ENCODE measurements around the gene HNRNPUL1. TPM values are rescaled to one million over a fixed set of nuclear protein-coding genes. Genes with fewer than 3 reads are reported as not detected.

The HNRNPUL1 gene
- total and polyA plus RNA-seq, 10 of the 15 experiments (the other 5 are each of a cell fraction or from before 2014, with no cell fraction given), result 11.1 to 276 (median 117) TPM

- TF ChIP-seq MEF2B (IDR thresholded peaks at IDR 0.05; ENCODE audit: partially characterized antibody, poor library complexity, severe bottlenecking), result peak; percentile 57
- TF ChIP-seq USF2 (IDR thresholded peaks at IDR 0.05; ENCODE audit: borderline replicate concordance, low read depth, low read length), result no peak
- no peak; the same call in 1 of the 2 replicates for TF ChIP-seq POLR2AphosphoS2 (IDR thresholded peaks at IDR 0.05; ENCODE audit: low read depth, low read length)
- TF ChIP-seq PAX8 (IDR thresholded peaks at IDR 0.05), result peak; percentile 90; the same call in 1 of the 2 replicates
- TF ChIP-seq RB1 (IDR thresholded peaks at IDR 0.05; ENCODE audit: borderline replicate concordance), result peak; percentile 90; the same call in 1 of the 2 replicates
Observed at GRCh38 chr19:41263850-41264580, at the start of gene HNRNPUL1 (continued).

DNA sequence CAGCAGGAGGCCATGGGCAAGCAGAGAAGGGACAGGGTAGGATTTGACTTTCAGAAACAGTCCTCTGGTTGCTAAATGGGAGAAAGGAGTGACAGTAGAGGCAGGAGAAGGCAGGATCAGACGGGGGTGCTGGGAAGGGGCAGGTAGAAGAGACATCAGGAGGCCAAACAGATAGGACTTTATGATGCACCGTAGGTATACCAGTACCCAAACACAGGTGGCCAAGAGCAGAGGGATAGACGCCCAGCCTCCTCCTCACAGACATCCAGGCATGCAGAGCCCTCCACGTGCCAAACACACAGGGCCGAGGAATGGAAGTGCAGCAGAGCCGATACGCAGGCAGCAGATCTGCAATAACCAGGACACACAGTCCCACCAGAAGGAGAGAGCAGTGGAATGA lies 46.4 kb upstream of the HNRNPUL1 start:
- no peak overlapping the region for H3K4me3 ChIP-seq
- no peak overlapping the region for H3K27ac ChIP-seq (ENCODE audit: control insufficient read depth, insufficient read depth)
- H3K36me3 ChIP-seq (ENCODE audit: control insufficient read depth in 2 of 2, insufficient read depth in 2 of 2, low read length in 1 of 2), result no peaks in the 10 kb centered on the region
- no peak overlapping the region for H2AFZ ChIP-seq (ENCODE audit: control insufficient read depth, low read depth, low read length)
- H3K9ac ChIP-seq (ENCODE audit: control insufficient read depth, insufficient read depth, low read length), result no peak overlapping the region
- DNase-seq (ENCODE audit: low read depth, low spot score) (no peak), ATAC-seq (no peak), FAIRE-seq (no peak)
- no peaks in the 10 kb centered on the region for H3K79me2 ChIP-seq (ENCODE audit: control insufficient read depth, insufficient read depth, low read length)
- intact Hi-C loops (cut with micrococcal nuclease; ENCODE audit: unreplicated experiment) (no loop called here), in situ Hi-C loops (cut with MboI) (no loop called here)
- ChIA-PET SMC1A (ENCODE audit: uncharacterized antibody, unreplicated experiment) (interaction anchor here (0.6 kb wide), 1 partner anchor 1965 kb away, joined by 3 read pairs; no protein-coding TSS in a partner anchor), CTCF (no interaction called here), POLR2A (interaction anchor here (0.6 kb wide), 1 partner anchor 211 kb away, joined by 3 read pairs; no protein-coding TSS in a partner anchor), RAD21 (ENCODE audit: unreplicated experiment) (no interaction called here)
- no TSS peak for BruUV-seq (replicated peaks)
- WGBS (ENCODE audit: insufficient coverage, insufficient replicate concordance, low lambda C conversion rate, missing lambda C conversion rate), result 34% methylated on average over 7 of the region's 7 CpGs
- H3K4me2 ChIP-seq (ENCODE audit: control insufficient read depth, insufficient read depth), result no peak overlapping the region
- H3K9me3 ChIP-seq (replicated peaks; ENCODE audit: control insufficient read depth, insufficient read depth, low read length), result no peaks in the 10 kb centered on the region
- H4K20me1 ChIP-seq (ENCODE audit: control insufficient read depth, insufficient read depth), result no peaks in the 10 kb centered on the region
- H3K27me3 ChIP-seq (replicated peaks in 1 of 2; ENCODE audit: control insufficient read depth in 2 of 2, insufficient read depth in 2 of 2, low read length in 1 of 2), result peaks cover 0 to 4% of the 10 kb centered on the region in 2 experiments; a peak in 2 of 4 replicates
- no peaks in the 10 kb centered on the region for H3K4me1 ChIP-seq (ENCODE audit: control insufficient read depth, insufficient read depth, low read length)
- TF ChIP-seq CREB1 (IDR thresholded peaks at IDR 0.05; ENCODE audit: low read depth) (no peak), MTA3 (IDR thresholded peaks at IDR 0.05; ENCODE audit: borderline replicate concordance, low read length) (no peak), POLR2A (IDR thresholded peaks at IDR 0.05; ENCODE audit: low read depth, low read length) (no peak), ZNF384 (IDR thresholded peaks at IDR 0.05; ENCODE audit: borderline replicate concordance, low read depth, low read length) (no peak), KLF5 (IDR thresholded peaks at IDR 0.05; ENCODE audit: partially characterized antibody) (no peak), GABPA (IDR thresholded peaks at IDR 0.05; ENCODE audit: low read depth) (no peak), BACH1 (IDR thresholded peaks at IDR 0.05; ENCODE audit: borderline replicate concordance) (no peak), SP1 (IDR thresholded peaks at IDR 0.05; ENCODE audit: low read depth, low read length) (no peak)
- TF ChIP-seq, protein P1, sequence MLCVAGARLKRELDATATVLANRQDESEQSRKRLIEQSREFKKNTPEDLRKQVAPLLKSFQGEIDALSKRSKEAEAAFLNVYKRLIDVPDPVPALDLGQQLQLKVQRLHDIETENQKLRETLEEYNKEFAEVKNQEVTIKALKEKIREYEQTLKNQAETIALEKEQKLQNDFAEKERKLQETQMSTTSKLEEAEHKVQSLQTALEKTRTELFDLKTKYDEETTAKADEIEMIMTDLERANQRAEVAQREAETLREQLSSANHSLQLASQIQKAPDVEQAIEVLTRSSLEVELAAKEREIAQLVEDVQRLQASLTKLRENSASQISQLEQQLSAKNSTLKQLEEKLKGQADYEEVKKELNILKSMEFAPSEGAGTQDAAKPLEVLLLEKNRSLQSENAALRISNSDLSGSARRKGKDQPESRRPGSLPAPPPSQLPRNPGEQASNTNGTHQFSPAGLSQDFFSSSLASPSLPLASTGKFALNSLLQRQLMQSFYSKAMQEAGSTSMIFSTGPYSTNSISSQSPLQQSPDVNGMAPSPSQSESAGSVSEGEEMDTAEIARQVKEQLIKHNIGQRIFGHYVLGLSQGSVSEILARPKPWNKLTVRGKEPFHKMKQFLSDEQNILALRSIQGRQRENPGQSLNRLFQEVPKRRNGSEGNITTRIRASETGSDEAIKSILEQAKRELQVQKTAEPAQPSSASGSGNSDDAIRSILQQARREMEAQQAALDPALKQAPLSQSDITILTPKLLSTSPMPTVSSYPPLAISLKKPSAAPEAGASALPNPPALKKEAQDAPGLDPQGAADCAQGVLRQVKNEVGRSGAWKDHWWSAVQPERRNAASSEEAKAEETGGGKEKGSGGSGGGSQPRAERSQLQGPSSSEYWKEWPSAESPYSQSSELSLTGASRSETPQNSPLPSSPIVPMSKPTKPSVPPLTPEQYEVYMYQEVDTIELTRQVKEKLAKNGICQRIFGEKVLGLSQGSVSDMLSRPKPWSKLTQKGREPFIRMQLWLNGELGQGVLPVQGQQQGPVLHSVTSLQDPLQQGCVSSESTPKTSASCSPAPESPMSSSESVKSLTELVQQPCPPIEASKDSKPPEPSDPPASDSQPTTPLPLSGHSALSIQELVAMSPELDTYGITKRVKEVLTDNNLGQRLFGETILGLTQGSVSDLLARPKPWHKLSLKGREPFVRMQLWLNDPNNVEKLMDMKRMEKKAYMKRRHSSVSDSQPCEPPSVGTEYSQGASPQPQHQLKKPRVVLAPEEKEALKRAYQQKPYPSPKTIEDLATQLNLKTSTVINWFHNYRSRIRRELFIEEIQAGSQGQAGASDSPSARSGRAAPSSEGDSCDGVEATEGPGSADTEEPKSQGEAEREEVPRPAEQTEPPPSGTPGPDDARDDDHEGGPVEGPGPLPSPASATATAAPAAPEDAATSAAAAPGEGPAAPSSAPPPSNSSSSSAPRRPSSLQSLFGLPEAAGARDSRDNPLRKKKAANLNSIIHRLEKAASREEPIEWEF (IDR thresholded peaks at IDR 0.05; ENCODE audit: insufficient replicate concordance, low read depth, low read length), result no peak
- TF ChIP-seq, protein P2, sequence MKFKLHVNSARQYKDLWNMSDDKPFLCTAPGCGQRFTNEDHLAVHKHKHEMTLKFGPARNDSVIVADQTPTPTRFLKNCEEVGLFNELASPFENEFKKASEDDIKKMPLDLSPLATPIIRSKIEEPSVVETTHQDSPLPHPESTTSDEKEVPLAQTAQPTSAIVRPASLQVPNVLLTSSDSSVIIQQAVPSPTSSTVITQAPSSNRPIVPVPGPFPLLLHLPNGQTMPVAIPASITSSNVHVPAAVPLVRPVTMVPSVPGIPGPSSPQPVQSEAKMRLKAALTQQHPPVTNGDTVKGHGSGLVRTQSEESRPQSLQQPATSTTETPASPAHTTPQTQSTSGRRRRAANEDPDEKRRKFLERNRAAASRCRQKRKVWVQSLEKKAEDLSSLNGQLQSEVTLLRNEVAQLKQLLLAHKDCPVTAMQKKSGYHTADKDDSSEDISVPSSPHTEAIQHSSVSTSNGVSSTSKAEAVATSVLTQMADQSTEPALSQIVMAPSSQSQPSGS (IDR thresholded peaks at IDR 0.05; ENCODE audit: low read length), result no peak
